IMR-90 (cell line): ENCODE results near the gene ANXA1. TPM values are rescaled to one million over a fixed set of nuclear protein-coding genes. Genes with fewer than 3 reads are reported as not detected.

Source experiments
- ATAC-seq: fragments of 200-7000 bp; cut with Tn5 transposase; 2 replicates; pipeline ENCODE4 v1.9.1; 2020; ENCODE audit warnings: low read depth, mild to moderate bottlenecking, moderate library complexity
- BruUV-seq: library from RNA; stranded (reverse); fragments of 400-500 nt; replicated peaks from 2 replicates; lab custom pipeline; 2021; lab: Mats Ljungman, UMichigan
- CTCF ChIA-PET: fragments of 300-600 bp; formaldehyde crosslinking; extraction: SDS; loops from one replicate; lab custom pipeline; 2021; ENCODE audit warnings: antibody characterized with exemption; lab: Yijun Ruan, JAX
- POLR2A ChIA-PET: fragments of 300-600 bp; sonication (Branson Sonifier 250); formaldehyde crosslinking; loops from one replicate; lab custom pipeline; 2022; ENCODE audit warnings: antibody characterized with exemption; ENCODE audit not compliant: unreplicated experiment; lab: Charles Lee
- DNase-seq: peaks from one replicate; pipeline ENCODE4 v3.0.0; 2013
- H2AFZ ChIP-seq: replicated peaks from 2 replicates; pipeline ENCODE3; 2013; ENCODE audit warnings: low read length, mild to moderate bottlenecking; ENCODE audit not compliant: poor library complexity
- H2AK5ac ChIP-seq: 2 replicates; pipeline ENCODE4 v1.6.1; 2013; ENCODE audit warnings: low read depth, low read length, inconsistent platforms
- H2AK9ac ChIP-seq: replicated peaks from 2 replicates; pipeline ENCODE3; 2013; ENCODE audit warnings: mild to moderate bottlenecking, low read depth, low read length, moderate library complexity; ENCODE audit not compliant: poor library complexity
- H2BK120ac ChIP-seq: 2 replicates; pipeline ENCODE4 v1.6.1; 2013; ENCODE audit warnings: low read depth, low read length, inconsistent platforms
- H2BK15ac ChIP-seq: 3 replicates; pipeline ENCODE4 v1.6.1; 2013; ENCODE audit warnings: low read depth, low read length, inconsistent platforms
- H2BK20ac ChIP-seq: 2 replicates; pipeline ENCODE4 v1.6.1; 2013; ENCODE audit warnings: low read depth, mild to moderate bottlenecking, inconsistent platforms, low read length, moderate library complexity
- H2BK5ac ChIP-seq: 2 replicates; pipeline ENCODE4 v1.6.1; 2013; ENCODE audit warnings: mild to moderate bottlenecking, low read depth, low read length, inconsistent platforms; ENCODE audit not compliant: poor library complexity, severe bottlenecking
- H3K14ac ChIP-seq: replicated peaks from 2 replicates; pipeline ENCODE4 v1.6.1; 2013; ENCODE audit warnings: low read depth, low read length, inconsistent platforms
- H3K18ac ChIP-seq: 2 replicates; pipeline ENCODE4 v1.6.1; 2013; ENCODE audit warnings: low read depth, low read length, control low read depth
- H3K23ac ChIP-seq: 2 replicates; pipeline ENCODE4 v1.6.1; 2013; ENCODE audit warnings: low read depth, low read length, inconsistent platforms
- H3K27ac ChIP-seq: 2 replicates; pipeline ENCODE4 v1.5.1; 2013; ENCODE audit warnings: mild to moderate bottlenecking, control low read depth, low read length; ENCODE audit not compliant: insufficient read depth
- H3K27me3 ChIP-seq: 2 replicates; pipeline ENCODE4 v1.6.1; 2013; ENCODE audit warnings: low read length; ENCODE audit not compliant: control insufficient read depth, insufficient read depth
- H3K36me3 ChIP-seq: 2 replicates; pipeline ENCODE4 v1.6.1; 2013; ENCODE audit warnings: low read length, mixed read lengths; ENCODE audit not compliant: control insufficient read depth, insufficient read depth
- H3K4ac ChIP-seq: 2 replicates; pipeline ENCODE4 v1.6.1; 2013; ENCODE audit warnings: low read depth, low read length, inconsistent platforms
- H3K4me1 ChIP-seq: 2 replicates; pipeline ENCODE4 v1.6.1; 2013; ENCODE audit warnings: low read length, mixed read lengths; ENCODE audit not compliant: control insufficient read depth, insufficient read depth
- H3K4me2 ChIP-seq: 2 replicates; pipeline ENCODE4 v1.6.1; 2013; ENCODE audit warnings: low read depth, mild to moderate bottlenecking, control low read depth, low read length, moderate library complexity
- H3K4me3 ChIP-seq: 2 replicates; pipeline ENCODE4 v1.5.1; 2013; ENCODE audit warnings: low read depth, mild to moderate bottlenecking, control low read depth, low read length, moderate library complexity; ENCODE audit not compliant: insufficient read depth
- H3K56ac ChIP-seq: 2 replicates; pipeline ENCODE4 v1.6.1; 2013; ENCODE audit warnings: low read length, inconsistent platforms; ENCODE audit not compliant: insufficient read depth; ENCODE audit errors: extremely low read depth
- H3K79me1 ChIP-seq, 2 experiments: 2 replicates each; pipeline ENCODE4 v1.6.1; 2013; ENCODE audit warnings: low read length in 2 of 2, inconsistent platforms in 1 of 2, low read depth in 1 of 2
- H3K9ac ChIP-seq: 2 replicates; pipeline ENCODE4 v1.6.1; 2013; ENCODE audit warnings: low read depth, low read length, control low read depth
- H3K9me1 ChIP-seq: 2 replicates; pipeline ENCODE4 v1.6.1; 2013; ENCODE audit warnings: low read length, inconsistent platforms; ENCODE audit not compliant: insufficient read depth
- H3K9me3 ChIP-seq: 2 replicates; pipeline ENCODE4 v1.6.1; 2013; ENCODE audit warnings: low read length; ENCODE audit not compliant: control insufficient read depth, insufficient read depth
- H4K20me1 ChIP-seq: 2 replicates; pipeline ENCODE4 v1.6.1; 2013; ENCODE audit warnings: low read length, inconsistent platforms; ENCODE audit not compliant: insufficient read depth
- H4K5ac ChIP-seq: 2 replicates; pipeline ENCODE4 v1.6.1; 2013; ENCODE audit warnings: mild to moderate bottlenecking, low read depth, low read length, control low read depth
- H4K8ac ChIP-seq, 2 experiments: 2 replicates each; pipeline ENCODE4 v1.6.1; 2013; ENCODE audit warnings: low read depth in 2 of 2, low read length in 2 of 2, control low read depth in 1 of 2, inconsistent platforms in 1 of 2
- H4K91ac ChIP-seq: 2 replicates; pipeline ENCODE4 v1.6.1; 2013; ENCODE audit warnings: low read depth, low read length, inconsistent platforms; ENCODE audit not compliant: insufficient read depth
- BHLHE40 ChIP-seq: fragments of 150-350 bp; IDR thresholded peaks from 2 replicates; pipeline ENCODE4 v1.6.1; 2016; ENCODE audit warnings: mild to moderate bottlenecking, low read depth, low read length
- CEBPB ChIP-seq: IDR thresholded peaks from 2 replicates; pipeline ENCODE4 v1.6.1; 2012; ENCODE audit warnings: low read depth, low read length, improper control_type of control experiment
- CHD1 ChIP-seq: IDR thresholded peaks from 2 replicates; pipeline ENCODE4 v1.6.1; 2012; ENCODE audit warnings: low read depth, low read length, improper control_type of control experiment
- CTCF ChIP-seq: conservative IDR thresholded peaks from 2 replicates; pipeline ENCODE4 v1.5.1; 2012; ENCODE audit warnings: mild to moderate bottlenecking, low read depth, low read length, improper control_type of control experiment
- ELK1 ChIP-seq: fragments of 150-350 bp; IDR thresholded peaks from 2 replicates; pipeline ENCODE4 v1.6.1; 2016; ENCODE audit warnings: low read depth, mild to moderate bottlenecking, low read length, moderate library complexity, borderline replicate concordance
- FOS ChIP-seq: fragments of 150-350 bp; IDR thresholded peaks from 2 replicates; pipeline ENCODE4 v1.6.1; 2016; ENCODE audit warnings: low read depth, low read length
- MAFK ChIP-seq: IDR thresholded peaks from 2 replicates; pipeline ENCODE4 v1.6.1; 2012; ENCODE audit warnings: low read depth, low read length, improper control_type of control experiment
- MAZ ChIP-seq: IDR thresholded peaks from 2 replicates; pipeline ENCODE4 v1.6.1; 2012; ENCODE audit warnings: low read depth, mild to moderate bottlenecking, low read length, improper control_type of control experiment, moderate library complexity, borderline replicate concordance
- MXI1 ChIP-seq: IDR thresholded peaks from 2 replicates; pipeline ENCODE4 v1.6.1; 2012; ENCODE audit warnings: low read depth, mild to moderate bottlenecking, low read length, moderate library complexity, borderline replicate concordance
- NFE2L2 ChIP-seq: fragments of 150-350 bp; IDR thresholded peaks from 2 replicates; pipeline ENCODE4 v1.6.1; 2016; ENCODE audit warnings: low read depth, mild to moderate bottlenecking, low read length
- POLR2A ChIP-seq: IDR thresholded peaks from 2 replicates; pipeline ENCODE4 v1.6.1; 2012; ENCODE audit warnings: mild to moderate bottlenecking, low read depth, low read length
- RAD21 ChIP-seq: IDR thresholded peaks from 2 replicates; pipeline ENCODE4 v1.6.1; 2012; ENCODE audit warnings: low read length, improper control_type of control experiment
- RCOR1 ChIP-seq: IDR thresholded peaks from 2 replicates; pipeline ENCODE4 v1.6.1; 2012; ENCODE audit warnings: mild to moderate bottlenecking, low read length, improper control_type of control experiment; ENCODE audit not compliant: insufficient replicate concordance
- RFX5 ChIP-seq: IDR thresholded peaks from 2 replicates; pipeline ENCODE4 v1.8.0; 2012; ENCODE audit warnings: low read depth, mild to moderate bottlenecking, low read length, moderate library complexity
- SMC3 ChIP-seq: fragments of 150-350 bp; IDR thresholded peaks from 2 replicates; pipeline ENCODE4 v1.6.1; 2016; ENCODE audit warnings: low read depth, mild to moderate bottlenecking, antibody characterized with exemption, low read length, moderate library complexity
- USF2 ChIP-seq: fragments of 150-350 bp; IDR thresholded peaks from 2 replicates; pipeline ENCODE4 v1.6.1; 2017; ENCODE audit warnings: mild to moderate bottlenecking, antibody characterized with exemption, low read length, low read depth
- WGBS, 2 experiments: methylation state at CpG; one replicate each; pipeline versions ENCODE4 v1.1.5 to v1.1.7; 2013; ENCODE audit warnings: missing lambda C conversion rate in 2 of 2; ENCODE audit not compliant: insufficient read length in 1 of 2; ENCODE audit errors: extremely low coverage in 2 of 2; 5-methylcytosine and 5-hydroxymethylcytosine counted together
- dilution Hi-C: fragments of 300-500 bp; cut with HindIII; formaldehyde crosslinking; loops from one replicate; pipeline ENCODE4 v1.14.3; 2018; ENCODE audit warnings: low sequenced_read_pairs; ENCODE audit not compliant: unreplicated experiment
- in situ Hi-C: fragments of 300-500 bp; cut with MboI; formaldehyde crosslinking; loops from 3 replicates; pipeline ENCODE4 v1.14.3; 2019; ENCODE audit warnings: low sequenced_read_pairs, inconsistent platforms, mixed read lengths
- intact Hi-C: fragments of 100-400 bp; cut with micrococcal nuclease; formaldehyde crosslinking; loops from 2 replicates; pipeline ENCODE4 v1.10.0; 2022
- polyA plus RNA-seq, 3 experiments: library from polyadenylated mRNA; depleted of rRNA; stranded (reverse); fragments of >200 nt; gene quantifications; 2 replicates each; pipeline ENCODE4 v1.2.3, GENCODE V29; 2012; ENCODE audit warnings: low replicate concordance in 1 of 3
- total RNA-seq: library from RNA; depleted of rRNA; stranded (reverse); fragments of >200 nt; gene quantifications from 2 replicates; pipeline ENCODE4 v1.2.3, GENCODE V29; 2012

ANXA1 gene
- total and polyA plus RNA-seq, 2 of the 4 experiments (the other 2 are of a cell fraction), result 520 to 583 TPM

- H2AK5ac ChIP-seq, result no peak overlapping the region
- dilution Hi-C loops (no loop called here), in situ Hi-C loops (no loop called here), intact Hi-C loops (loop anchor here (1.0 kb wide), 1 partner anchor 9 kb away; no protein-coding TSS in a partner anchor)
- DNase-seq (no peak), ATAC-seq (no peak)
- H2AK9ac ChIP-seq, result no peak overlapping the region
- no peak overlapping the region for H3K4me2 ChIP-seq
- no peaks in the 10 kb centered on the region for H3K9me3 ChIP-seq
- no peak overlapping the region for H3K56ac ChIP-seq
- H4K8ac ChIP-seq, result no peak overlapping the region
- H2BK20ac ChIP-seq, result no peak overlapping the region
- H3K4me3 ChIP-seq, result no peak overlapping the region
- no peaks in the 10 kb centered on the region for H3K36me3 ChIP-seq
- no peak overlapping the region for H3K18ac ChIP-seq
- H2AFZ ChIP-seq, result no peak overlapping the region
- no peak overlapping the region for H2BK120ac ChIP-seq
- H3K79me1 ChIP-seq, result no peaks in the 10 kb centered on the region
- TF ChIP-seq MAFK (no peak), POLR2A (no peak), SMC3 (no peak), FOS (no peak), USF2 (no peak), ELK1 (no peak), CTCF (no peak), MXI1 (no peak), BHLHE40 (no peak), CEBPB (no peak), CHD1 (no peak), RCOR1 (no peak), MAZ (no peak), NFE2L2 (no peak), RFX5 (no peak), RAD21 (no peak)
- H3K9ac ChIP-seq, result no peak overlapping the region
- H4K5ac ChIP-seq, result no peak overlapping the region
- H2BK5ac ChIP-seq, result no peak overlapping the region
- H3K4ac ChIP-seq, result no peak overlapping the region
- ChIA-PET POLR2A (no interaction called here), CTCF (interaction anchor here (2.4 kb wide), 1 partner anchor 9 kb away, joined by 7 read pairs; no protein-coding TSS in a partner anchor)
- no peaks in the 10 kb centered on the region for H3K27me3 ChIP-seq
- no TSS peak for BruUV-seq
- H4K91ac ChIP-seq, result no peak overlapping the region
- H2BK15ac ChIP-seq, result no peak overlapping the region
- no peak overlapping the region for H3K23ac ChIP-seq
- H3K9me1 ChIP-seq, result no peaks in the 10 kb centered on the region
- H4K20me1 ChIP-seq, result no peaks in the 10 kb centered on the region
- no CpG with 5 or more reads among the region's 1 CpG for WGBS, 2 experiments
- no peak overlapping the region for H3K14ac ChIP-seq
- H3K4me1 ChIP-seq, result peaks cover 2% of the 10 kb centered on the region; the same call in 1 of the 2 replicates
- no peak overlapping the region for H3K27ac ChIP-seq
Measured at GRCh38 chr9:73116880-73117279, 34.8 kb upstream of the ANXA1 start.
